Measurements from ENCODE around the gene FNDC5.

The FNDC5 gene

GRCh38 chr1:32813941-32814739 lies 56.6 kb downstream of the FNDC5 start:
- no peak for DNase-seq (ENCODE audit: low read depth)
